Measurements from ENCODE around the gene GNG12. TPM values are rescaled to one million over a fixed set of nuclear protein-coding genes. Genes with fewer than 3 reads are reported as not detected.

GNG12 gene
- total RNA-seq, 1 donor: 455 TPM

- peak; percentile 85 for DNase-seq (ENCODE audit: low read depth)
- H3K4me3 ChIP-seq (ENCODE audit: low read depth, low read length): no peak overlapping the region
- no peak for TF ChIP-seq CTCF (IDR thresholded peaks at IDR 0.05; ENCODE audit: insufficient read depth, low read length)
Measured at GRCh38 chr1:67713057-67713846, 120.0 kb downstream of the GNG12 start.

GRCh38 chr1:67711855-67712212 is 121.4 kb downstream of the GNG12 start:
- no peak for TF ChIP-seq CTCF (IDR thresholded peaks at IDR 0.05; ENCODE audit: insufficient read depth, low read length)
- no peak overlapping the region for H3K4me3 ChIP-seq (ENCODE audit: low read depth, low read length)
- no peak for DNase-seq (ENCODE audit: low read depth)

GRCh38 chr1:67711158-67711854 is 122.0 kb downstream of the GNG12 start:
- no peak for DNase-seq (ENCODE audit: low read depth)
- TF ChIP-seq CTCF (IDR thresholded peaks at IDR 0.05; ENCODE audit: insufficient read depth, low read length): no peak
- no peak overlapping the region for H3K4me3 ChIP-seq (ENCODE audit: low read depth, low read length)

- DNase-seq (ENCODE audit: low read depth): peak; percentile 81
- no peak for TF ChIP-seq CTCF (IDR thresholded peaks at IDR 0.05; ENCODE audit: insufficient read depth, low read length)
- H3K4me3 ChIP-seq (ENCODE audit: low read depth, low read length): no peak overlapping the region
Measured at GRCh38 chr1:67710417-67710816, 122.8 kb downstream of the GNG12 start.

- no peak for DNase-seq (ENCODE audit: low read depth)
- TF ChIP-seq CTCF (IDR thresholded peaks at IDR 0.05; ENCODE audit: insufficient read depth, low read length): no peak
Measured at GRCh38 chr1:67708606-67709005, 124.7 kb downstream of the GNG12 start.

GRCh38 chr1:67705735-67706453 is 127.4 kb downstream of the GNG12 start:
- DNase-seq (ENCODE audit: low read depth): peak; percentile 60
- no peak for TF ChIP-seq CTCF (IDR thresholded peaks at IDR 0.05; ENCODE audit: insufficient read depth, low read length)

More at GRCh38 chr1:67708606-67709005, 124.7 kb downstream of the GNG12 start:
- no peak overlapping the region for H3K4me3 ChIP-seq (ENCODE audit: low read depth, low read length)

More at GRCh38 chr1:67705735-67706453, 127.4 kb downstream of the GNG12 start:
- no peak overlapping the region for H3K4me3 ChIP-seq (ENCODE audit: low read depth, low read length)

Measured in fibroblast of the aortic adventitia (primary cell).